Stimulated activated CD4-positive, alpha-beta T cell treated with anti-CD3 and anti-CD28 coated beads, Interleukin-1b, Interleukin-23, amount 100 ng/mL, for 24 hours (primary cell): ENCODE measurements around the gene CD2AP.
A peak's percentile ranks its signal among the peaks of the same experiment; 100 is the strongest.
"Not testable (repeated sequence)": the region's sequence is repeated elsewhere in the genome, so short reads cannot be mapped to it uniquely, and the experiment has no call there.

ENCODE experiments used
- DNase-seq, 4 experiments: peaks; one replicate each; pipeline ENCODE4 v3.0.0-alpha.2; 2020; ENCODE audit warnings: low read depth in 4 of 4, low spot score in 1 of 4

The CD2AP gene, protein sequence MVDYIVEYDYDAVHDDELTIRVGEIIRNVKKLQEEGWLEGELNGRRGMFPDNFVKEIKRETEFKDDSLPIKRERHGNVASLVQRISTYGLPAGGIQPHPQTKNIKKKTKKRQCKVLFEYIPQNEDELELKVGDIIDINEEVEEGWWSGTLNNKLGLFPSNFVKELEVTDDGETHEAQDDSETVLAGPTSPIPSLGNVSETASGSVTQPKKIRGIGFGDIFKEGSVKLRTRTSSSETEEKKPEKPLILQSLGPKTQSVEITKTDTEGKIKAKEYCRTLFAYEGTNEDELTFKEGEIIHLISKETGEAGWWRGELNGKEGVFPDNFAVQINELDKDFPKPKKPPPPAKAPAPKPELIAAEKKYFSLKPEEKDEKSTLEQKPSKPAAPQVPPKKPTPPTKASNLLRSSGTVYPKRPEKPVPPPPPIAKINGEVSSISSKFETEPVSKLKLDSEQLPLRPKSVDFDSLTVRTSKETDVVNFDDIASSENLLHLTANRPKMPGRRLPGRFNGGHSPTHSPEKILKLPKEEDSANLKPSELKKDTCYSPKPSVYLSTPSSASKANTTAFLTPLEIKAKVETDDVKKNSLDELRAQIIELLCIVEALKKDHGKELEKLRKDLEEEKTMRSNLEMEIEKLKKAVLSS

DNA sequence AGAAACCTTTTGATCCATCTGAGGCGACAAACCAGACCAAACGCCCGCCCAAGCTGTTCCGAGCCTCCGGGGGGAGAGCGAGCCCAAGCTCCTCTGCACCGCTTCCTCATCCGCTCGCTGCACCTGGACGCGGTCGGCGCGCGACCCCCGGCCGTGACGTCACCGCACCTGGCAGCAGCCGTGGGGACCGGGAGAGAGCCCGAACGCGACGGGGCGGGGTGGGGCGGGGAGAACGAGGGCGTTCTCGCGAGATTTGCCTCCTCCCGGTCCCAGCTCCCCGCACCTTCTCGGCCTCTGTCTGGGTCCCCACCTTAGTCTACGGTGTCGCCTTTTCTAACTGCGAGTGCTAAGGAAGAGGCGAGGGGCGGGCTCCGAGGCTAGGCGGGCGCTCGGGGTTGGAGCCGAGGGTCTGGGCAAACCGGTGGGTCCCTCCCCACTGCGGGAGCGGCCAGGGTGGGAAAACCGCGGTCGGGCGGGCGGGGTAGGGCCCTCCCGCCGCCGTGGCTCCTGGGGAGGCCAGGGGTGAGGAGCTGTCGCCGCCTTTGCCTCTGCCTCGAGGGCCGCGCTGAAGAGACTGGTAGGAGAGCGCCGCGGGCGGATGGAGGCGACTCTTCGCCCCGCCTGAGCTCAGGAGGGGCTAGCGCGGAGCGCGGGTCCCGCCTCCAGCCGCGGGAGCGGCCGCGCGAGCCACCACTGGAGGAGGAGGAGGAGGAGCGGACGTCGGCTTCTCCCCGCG is at the start of gene CD2AP:
Gene CD2AP, plus strand, starts transcription at position 293 of the 736 bp plus-strand sequence. CDS start 456 bp downstream, outside the sequence.
- peak; percentile 59 to 80 (median 74) for DNase-seq

DNA sequence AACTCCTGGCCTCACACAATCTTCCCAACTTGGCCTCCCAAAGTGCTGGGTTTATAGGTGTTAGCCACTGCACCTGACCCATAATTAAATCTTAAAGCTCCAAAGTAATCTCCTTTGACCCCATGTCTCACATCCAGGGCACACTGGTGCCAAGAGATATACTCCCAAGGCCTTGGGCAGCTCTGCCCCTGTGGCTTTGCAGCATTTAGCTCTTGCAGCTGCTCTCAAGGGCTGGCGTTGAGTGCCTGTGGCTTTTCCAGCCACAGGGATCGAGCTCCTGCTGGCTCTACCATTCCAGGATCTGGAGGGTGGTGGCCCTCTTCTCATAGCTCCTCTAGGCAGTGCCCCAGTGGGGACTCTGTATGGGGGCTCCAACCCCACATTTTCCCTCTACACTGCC is 49.3 kb upstream of the CD2AP start:
- DNase-seq = no peak

GRCh38 chr6:47428746-47429664 is 48.6 kb upstream of the CD2AP start:
- no peak for DNase-seq

DNA sequence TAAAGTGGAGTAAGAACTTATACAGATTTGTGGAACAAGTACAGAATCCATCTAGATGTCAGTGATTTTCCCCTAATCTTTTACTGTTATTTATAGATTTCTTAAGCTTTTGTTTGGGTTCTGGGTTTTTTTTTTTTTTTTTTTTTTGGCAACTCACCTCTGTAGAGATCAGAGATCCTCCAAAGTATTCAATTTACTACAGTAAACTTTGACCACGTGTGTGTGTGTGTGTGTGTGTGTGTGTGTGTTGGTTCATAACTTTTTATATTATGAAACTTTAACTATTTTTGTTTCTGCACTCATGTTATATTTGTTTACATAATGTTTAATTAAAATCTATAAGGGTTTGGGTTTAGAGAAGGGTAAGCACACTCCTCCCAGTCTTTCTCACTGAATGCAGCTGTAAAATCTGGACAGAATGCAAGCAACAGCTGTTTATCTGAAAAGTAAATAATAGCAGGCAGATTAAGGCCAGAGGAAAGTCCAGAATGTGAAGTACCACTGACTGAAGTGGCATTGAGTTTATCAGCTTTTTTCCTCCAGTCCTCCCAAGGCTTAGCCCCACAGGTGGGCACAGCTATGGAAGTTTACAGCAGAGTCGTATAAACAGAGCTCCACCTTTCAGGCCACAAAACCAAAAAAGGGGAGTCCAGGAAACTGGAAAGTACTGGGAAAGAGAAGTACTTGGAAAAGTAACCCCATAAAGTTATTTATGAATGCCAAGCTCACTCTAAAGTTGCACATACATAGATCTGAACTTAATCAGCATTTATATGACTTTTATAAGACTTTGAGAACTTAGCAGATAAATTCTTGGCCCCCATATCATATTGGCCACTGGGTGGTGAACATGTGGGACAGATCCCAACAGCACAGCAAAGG is 43.0 kb upstream of the CD2AP start:
- no peak for DNase-seq

- DNase-seq = no peak
Measured at GRCh38 chr6:47435254-47435612, 42.4 kb upstream of the CD2AP start.

- no peak for DNase-seq
Measured at GRCh38 chr6:47437592-47437991, 40.0 kb upstream of the CD2AP start.

DNA sequence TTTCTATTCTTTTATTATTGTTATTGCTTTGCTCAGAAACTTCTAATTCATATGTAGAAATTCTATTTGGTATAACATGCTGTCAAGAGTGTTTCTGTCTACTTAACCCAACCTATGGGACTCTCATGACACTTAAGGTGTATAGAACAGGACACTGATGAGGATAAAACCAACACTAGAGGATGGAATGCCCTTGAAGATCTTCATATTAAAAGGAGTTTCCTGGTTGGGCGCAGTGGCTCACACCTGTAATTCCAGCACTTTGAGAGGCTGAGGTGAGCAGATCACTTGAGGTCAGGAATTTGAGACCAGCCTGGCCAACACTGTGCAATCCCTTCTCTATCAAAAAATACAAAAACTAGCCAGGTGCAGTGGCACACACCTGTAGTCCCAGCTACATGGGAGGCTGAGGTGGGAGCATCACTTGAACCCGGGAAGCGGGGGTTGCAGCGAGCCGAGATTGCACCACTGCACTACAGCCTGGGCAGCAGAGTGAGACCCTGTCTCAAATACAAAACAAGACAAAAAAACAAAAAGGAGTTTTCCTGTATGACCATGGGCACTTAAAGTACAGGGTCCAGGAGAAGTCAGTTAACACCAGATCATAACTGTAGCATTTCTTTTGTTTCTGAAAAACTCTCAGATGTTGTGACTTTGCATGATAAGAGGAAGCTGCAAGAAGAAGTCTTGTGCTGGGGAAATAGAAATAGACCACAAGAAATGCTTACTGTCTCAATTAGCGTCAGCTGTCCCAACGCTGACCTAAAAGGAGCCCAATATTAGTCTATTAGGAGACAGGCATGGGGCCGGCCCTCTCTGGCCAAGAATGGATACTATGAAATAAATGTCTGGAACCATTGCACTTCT is 38.9 kb upstream of the CD2AP start:
- DNase-seq = no peak

DNA sequence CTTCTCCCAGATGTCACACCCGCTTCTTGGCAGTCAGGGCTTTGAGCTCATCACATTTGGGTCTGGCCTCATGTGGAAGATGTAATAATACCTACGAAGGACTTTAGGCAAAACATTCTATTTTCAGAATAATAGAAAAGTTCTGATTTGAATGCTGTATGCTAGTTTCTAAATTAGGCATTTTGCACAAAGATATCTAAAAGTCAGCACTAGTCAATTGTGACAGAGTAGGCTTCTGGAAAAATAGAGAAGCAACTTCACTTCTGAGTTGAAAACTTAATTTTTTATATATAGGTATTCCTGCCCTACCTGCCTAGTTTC is 38.3 kb upstream of the CD2AP start:
- DNase-seq = no peak

- DNase-seq = no peak
Measured at GRCh38 chr6:47440719-47441118, 36.9 kb upstream of the CD2AP start.

DNA sequence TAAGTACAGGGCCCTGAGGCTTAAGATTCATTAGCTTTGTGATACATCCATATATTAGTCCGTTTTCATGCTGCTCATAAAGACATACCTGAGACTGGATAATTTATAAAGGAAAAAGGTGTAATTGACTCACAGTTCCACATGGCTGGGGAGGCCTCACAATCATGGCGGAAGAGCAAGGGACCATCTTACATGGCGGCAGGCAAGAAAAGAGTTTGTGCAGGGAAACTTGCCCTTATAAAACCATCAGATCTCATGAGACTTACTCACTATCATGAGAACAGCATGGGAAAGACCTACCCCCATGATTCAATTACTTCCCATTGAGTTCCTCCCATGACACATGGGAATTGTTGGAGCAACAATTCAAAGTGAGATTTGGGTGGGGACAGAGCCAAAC is 32.6 kb upstream of the CD2AP start:
- not testable (repeated sequence) for DNase-seq

GRCh38 chr6:47446669-47447330 is 30.8 kb upstream of the CD2AP start:
- DNase-seq = no peak

- no peak for DNase-seq
Measured at GRCh38 chr6:47447722-47448121, 29.9 kb upstream of the CD2AP start.

- DNase-seq = no peak
Measured at GRCh38 chr6:47451162-47451561, 26.4 kb upstream of the CD2AP start.

GRCh38 chr6:47452899-47453298 is 24.7 kb upstream of the CD2AP start:
- DNase-seq = no peak

GRCh38 chr6:47453372-47453936 is 24.1 kb upstream of the CD2AP start:
- no peak for DNase-seq

- no peak for DNase-seq
Measured at GRCh38 chr6:47454713-47455396, 22.7 kb upstream of the CD2AP start.

DNA sequence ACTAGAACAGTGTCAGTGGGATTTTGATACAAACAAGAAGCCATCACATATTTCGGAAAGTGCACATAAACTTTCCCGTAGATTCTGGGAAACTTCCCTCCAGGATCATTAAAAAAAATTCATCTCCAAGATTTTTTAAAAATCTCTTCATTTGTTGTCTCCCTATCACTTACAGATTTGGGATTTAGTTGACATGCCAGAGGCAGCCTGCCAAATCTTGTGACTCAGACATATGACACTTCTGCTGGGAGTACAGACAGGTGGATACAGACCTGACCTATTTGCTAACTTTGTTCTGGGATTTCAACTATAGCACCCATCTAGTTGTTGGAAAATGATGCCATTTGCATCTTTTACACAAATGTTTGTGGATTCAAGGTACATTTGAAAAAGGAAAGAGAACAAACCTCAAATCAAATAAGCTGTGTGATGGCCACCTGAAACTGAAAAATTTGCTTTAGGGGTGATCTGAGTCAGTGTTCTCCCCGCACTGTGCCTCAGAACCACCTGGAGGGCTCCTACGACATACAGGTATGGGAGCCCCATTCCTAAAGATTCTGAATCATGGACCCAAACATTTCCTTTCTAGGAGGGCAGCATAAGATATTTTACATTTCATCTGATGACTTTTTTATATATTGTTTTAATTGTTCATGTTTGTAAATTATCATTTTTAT is 21.9 kb upstream of the CD2AP start:
- DNase-seq = no peak
